Esophagus squamous epithelium (tissue), 4 donors: ENCODE data around the gene CPLANE1.
"Not testable (repeated sequence)": the region's sequence is repeated elsewhere in the genome, so short reads cannot be mapped to it uniquely, and the experiment has no call there.

ENCODE experiments used
- POLR2A ChIP-seq, 4 donors: fragments of 450-650 bp; IDR thresholded peaks; one replicate each; pipeline ENCODE4 v1.6.1; 2017; ENCODE audit warnings: antibody characterized with exemption in 4 of 4, mild to moderate bottlenecking in 4 of 4, moderate library complexity in 3 of 4
- TF ChIP-seq, protein P1 (sequence below), 6 experiments: fragments of 450-650 bp in 4 of 6; fragments of 200-600 bp in 2 of 6; sonication (generic) in 2 of 6; IDR thresholded peaks; one replicate each; pipeline ENCODE4 v1.5.1; 2016 to 2019; ENCODE audit warnings: antibody characterized with exemption in 6 of 6, mild to moderate bottlenecking in 4 of 6, moderate library complexity in 4 of 6

DNA sequence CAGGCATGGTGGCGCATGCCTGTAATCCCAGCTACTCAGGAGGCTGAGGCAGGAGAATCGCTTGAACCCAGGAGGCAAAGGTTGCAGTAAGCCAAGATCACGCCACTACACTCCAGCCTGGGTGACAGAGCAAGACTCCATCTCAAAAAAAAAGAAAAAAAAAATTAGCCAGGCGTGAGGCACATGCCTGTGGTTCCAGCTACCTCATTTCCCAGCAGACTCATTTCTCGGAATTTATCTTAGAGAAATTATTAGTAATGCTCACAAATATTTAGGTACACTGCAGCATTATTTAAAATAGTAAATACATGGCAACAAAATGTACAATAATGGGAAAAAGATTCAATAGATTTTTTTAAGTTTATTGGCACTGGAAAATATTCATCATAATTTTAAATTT, 29.8 kb downstream of the CPLANE1 start:
- not testable (repeated sequence) for TF ChIP-seq POLR2A (IDR thresholded peaks at IDR 0.05)
- TF ChIP-seq, protein P1, sequence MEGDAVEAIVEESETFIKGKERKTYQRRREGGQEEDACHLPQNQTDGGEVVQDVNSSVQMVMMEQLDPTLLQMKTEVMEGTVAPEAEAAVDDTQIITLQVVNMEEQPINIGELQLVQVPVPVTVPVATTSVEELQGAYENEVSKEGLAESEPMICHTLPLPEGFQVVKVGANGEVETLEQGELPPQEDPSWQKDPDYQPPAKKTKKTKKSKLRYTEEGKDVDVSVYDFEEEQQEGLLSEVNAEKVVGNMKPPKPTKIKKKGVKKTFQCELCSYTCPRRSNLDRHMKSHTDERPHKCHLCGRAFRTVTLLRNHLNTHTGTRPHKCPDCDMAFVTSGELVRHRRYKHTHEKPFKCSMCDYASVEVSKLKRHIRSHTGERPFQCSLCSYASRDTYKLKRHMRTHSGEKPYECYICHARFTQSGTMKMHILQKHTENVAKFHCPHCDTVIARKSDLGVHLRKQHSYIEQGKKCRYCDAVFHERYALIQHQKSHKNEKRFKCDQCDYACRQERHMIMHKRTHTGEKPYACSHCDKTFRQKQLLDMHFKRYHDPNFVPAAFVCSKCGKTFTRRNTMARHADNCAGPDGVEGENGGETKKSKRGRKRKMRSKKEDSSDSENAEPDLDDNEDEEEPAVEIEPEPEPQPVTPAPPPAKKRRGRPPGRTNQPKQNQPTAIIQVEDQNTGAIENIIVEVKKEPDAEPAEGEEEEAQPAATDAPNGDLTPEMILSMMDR (IDR thresholded peaks at IDR 0.05), result not testable (repeated sequence)
